ENCODE measurements around the gene IRX6.

Gene IRX6

DNA sequence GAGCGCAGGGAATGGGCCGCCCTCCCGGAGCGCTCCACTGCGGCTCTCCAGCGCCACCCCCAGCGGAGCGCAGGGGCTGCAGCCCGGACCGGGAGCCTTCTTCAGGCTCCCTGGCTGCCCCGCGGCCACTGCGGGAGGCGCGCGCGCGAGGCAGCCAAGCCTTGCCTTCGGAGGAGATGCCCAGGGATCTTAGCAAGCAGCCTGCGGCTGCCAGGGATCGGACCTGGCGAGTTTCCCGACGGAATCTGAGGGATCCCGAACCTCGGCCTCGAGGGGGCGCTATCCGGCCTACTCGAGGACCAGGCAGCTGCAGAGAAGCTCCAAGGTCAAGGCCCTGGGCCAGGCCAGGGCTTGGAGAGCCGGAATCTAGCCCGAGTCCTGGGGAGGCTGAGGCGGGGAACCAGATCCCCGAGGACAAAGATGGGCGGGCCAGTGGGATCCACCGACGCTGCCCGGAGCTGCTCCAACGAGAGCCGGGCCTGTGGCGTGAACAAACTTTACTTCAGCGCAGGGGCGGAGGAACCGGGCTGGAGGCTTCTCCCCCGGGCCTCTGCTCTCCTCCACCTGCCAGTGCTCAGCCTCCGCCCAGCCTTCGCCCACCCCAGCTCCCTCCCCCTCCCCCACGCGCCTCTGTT is at the start of gene IRX6:
Gene IRX6, plus strand, starts transcription at position 567 of the 635 bp plus-strand sequence. CDS start 889 bp downstream, outside the sequence.
- DNase-seq (ENCODE audit: low read depth) = no peak

DNA sequence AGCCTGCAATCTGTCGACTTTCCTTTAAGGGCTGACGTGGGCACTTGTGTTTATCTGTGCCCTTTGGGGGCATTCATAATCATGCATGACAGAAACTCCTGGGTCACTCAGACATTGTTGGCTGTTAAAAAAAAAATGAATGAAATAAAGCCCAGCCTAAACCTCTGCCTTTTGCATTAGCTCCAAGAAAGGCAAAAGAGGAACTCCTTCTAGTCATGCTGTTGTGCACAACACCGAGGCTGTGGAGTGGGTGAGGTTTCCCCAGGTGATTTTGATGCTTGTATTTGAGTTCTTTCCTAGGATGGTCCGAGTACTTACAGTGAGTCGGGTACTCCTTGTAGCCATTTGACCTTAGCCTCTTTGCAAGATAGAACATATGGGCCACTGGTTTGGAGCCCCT is 49.6 kb upstream of the IRX6 start:
- DNase-seq (ENCODE audit: low read depth) = no peak

DNA sequence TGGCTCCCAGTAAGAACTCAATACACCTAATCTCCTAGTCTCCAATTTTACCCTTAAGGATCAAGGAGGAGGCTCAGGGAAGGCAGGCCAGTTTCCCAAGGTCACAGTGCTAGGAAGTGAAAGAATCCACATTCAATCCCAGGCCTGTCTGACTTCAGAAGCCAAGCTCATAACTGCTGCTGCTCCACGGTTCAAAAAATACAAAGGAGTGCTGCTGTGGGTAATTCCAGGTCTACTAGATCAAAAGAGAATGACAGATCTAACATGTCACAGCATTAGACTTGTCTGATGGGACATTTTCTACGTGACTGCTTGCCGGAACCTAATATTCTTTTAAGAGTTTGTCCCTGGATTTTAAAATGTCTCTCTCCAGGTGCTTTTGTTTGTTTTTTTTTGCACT is 48.8 kb upstream of the IRX6 start:
- DNase-seq (ENCODE audit: low read depth) = no peak

DNA sequence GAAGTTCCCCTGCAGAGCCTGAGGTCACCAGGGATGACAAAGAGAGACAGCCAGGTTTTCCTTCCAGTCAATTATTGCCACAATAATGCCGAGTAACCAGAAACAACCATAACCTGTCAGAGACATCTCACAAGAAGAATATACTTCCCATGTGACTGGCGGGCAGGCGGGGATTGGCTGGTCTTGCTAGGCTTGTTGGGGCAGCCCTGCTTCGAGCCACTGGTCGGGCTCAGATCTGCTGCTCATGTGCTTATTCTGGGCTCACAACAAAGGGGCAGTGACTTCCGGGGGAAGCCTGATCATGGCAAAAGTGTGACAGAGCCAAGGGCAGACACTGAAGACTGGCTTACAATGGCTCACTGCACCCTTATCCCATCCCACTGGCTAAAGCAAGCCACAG is 48.1 kb upstream of the IRX6 start:
- DNase-seq (ENCODE audit: low read depth) = no peak

DNA sequence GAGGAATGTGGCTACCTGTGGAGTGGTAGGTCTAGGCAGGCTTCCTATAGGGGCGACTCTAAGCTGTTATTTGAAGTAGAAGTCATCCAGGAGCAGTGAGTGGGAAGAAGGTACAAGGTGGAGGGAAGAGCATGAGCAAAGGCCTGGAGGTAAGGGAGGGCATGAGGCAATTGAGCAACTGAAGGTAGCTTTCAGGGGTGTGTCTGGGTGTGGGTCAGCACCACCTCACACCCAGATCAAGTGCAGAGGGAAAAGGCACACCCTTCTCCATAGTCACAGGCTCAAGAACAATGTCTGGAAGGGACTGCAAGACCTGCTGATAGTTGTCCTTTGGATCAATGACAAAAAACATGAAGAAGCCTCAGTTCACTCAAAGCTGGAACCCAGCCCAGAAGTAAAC is 46.5 kb upstream of the IRX6 start:
- DNase-seq (ENCODE audit: low read depth) = no peak

DNA sequence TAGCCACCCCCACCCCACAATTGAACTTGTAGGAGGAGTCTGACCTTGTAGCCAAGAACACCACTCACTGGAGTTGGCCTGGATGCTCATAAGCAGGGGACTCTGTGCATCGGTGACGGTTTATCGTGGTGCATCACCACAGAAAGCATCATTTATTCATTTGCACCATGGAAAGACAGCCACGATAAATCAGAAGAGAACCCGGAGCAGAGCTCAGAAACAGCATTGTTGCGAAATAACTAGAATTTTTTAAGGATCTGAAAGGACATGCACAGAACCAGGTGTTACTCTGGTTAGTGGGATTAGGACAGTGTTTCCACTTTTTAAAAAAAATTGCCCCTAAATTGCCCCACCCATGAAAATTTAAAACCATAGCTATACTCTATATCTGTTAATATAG is 44.4 kb upstream of the IRX6 start:
- DNase-seq (ENCODE audit: low read depth) = no peak

DNA sequence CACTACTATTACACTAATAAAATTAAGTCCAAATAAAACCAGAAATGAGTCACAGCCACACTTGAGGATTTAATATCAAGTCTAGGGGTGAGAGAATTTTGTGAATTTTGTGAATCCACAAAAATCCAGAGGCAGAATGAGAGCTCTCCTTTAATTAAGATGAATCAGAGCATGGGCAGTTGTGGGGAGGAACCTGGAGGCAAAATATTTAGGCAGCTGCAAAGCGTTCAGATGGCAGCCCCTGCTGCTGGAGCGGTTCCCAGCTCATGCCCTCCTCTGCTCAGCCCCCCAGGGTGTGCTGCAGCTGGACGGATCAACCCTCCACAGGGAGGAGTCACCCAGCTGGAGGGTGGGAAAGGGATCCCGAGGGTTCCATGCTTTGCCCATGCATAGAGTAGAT is 43.4 kb upstream of the IRX6 start:
- DNase-seq (ENCODE audit: low read depth) = no peak

DNA sequence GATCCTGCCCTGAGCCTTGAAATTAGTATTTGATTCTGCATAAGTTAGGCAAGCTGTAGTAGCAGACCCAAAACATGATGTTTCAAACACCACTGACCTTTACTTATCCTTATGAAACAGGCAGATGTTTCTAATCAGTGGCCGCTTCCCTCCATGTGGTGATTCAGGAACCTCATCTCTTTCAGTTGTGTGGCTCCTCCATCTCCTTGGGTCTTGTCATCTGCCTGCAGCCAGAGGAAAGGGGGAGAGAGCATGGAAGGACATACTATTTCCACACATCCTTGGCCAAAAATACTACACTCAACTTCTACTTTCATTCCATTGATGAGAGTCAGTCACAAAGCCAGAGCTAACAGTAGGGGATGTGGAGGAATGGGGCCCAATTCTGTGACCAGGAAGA is 41.6 kb upstream of the IRX6 start:
- DNase-seq (ENCODE audit: low read depth) = no peak

DNA sequence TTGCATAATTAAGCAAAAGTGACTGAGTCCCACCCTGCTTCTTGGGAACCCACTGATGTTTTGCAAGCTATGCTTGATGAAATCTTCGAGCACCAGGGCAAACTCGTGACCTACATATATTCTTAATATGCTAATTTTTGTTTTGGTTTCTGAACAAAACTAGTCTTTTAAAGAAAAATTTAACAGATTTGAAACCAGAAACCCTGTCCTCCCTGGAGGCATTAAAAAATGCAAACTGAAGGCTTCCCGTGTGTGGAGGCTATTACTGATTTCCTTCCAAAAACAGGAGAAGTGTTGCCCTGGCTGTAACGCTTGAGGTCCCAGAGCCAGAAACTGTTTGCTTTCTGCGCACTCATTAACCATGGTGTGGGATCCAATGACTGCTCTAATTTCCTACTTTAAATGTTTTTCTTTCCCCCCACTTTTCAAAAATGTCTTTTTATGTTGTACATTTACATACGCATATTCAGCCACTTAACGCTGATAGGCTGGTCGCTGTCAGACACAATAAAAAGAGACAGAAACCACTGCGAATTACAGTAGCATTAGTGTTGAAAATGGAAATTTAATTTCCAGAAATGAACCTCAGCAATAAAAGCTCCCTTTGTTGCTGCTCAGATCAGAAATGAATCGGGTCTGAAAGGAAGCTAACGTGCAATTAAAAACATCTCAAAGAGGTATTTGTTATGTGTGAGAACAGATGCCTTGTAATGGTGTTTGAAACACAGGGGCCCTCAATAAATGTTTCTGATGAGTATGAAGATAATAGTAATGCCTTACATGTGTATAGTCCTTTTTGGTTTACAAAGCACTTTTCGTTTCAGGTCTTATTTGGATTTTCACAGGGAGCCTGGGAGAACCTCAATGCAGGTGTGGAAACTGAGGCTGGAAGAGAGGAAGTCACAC is 39.9 kb upstream of the IRX6 start:
- no peak for DNase-seq (ENCODE audit: low read depth)

DNA sequence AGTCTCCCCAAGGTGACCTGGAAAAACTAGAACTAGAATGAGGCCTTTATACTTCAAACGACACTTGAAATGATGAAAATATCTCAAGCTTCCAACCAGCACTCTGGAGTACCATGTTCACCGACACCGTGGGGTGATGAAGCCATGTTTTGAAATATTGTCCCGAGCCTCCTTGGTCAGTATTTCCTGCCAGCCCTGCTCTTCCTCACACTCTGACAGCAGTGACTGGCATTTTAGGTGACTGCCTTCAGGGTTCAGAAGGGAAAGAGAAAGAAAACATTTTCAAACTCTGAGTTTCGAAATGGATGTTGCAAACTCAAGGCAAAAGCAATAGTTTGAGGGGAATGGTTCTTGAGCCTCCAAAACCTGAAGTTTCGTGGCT is 39.3 kb upstream of the IRX6 start:
- no peak for DNase-seq (ENCODE audit: low read depth)

DNA sequence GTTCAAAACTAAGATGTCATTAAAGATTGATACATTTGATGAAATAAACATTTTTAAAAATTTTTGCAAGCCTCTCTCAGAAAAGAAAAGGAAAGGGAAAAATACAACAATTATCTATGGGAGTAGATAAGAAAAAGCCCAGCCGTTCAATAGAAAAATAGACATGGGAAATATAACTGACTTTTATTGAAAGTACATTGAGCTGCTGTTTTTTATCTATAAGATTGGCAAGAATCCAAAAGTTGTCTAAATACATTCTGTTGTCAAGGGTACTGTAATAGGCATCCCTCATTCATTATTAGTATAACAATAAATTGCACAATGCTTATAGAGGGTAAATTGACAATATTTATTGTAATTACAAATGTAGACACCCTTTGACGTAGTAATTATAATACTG is 38.4 kb upstream of the IRX6 start:
- no peak for DNase-seq (ENCODE audit: low read depth)

DNA sequence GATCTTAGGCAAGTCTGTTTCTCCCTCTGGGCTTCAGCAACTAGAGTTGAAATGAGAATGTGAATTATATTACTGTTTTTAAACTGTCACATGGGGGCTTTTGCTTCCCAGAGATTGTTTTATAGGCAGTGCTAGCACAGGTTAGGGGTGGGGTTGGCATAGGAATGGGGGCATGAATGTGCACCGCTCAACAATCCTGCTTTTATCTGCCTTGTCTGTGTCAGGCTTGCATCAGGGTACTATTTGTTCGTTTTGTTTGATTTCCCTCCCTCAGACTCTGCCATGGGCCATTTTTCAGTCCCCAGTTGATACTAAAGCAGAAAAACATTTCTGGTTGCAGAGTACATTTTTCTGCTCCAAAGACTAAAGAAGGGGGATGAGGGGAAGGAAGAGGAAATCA is 34.6 kb upstream of the IRX6 start:
- DNase-seq (ENCODE audit: low read depth) = no peak

DNA sequence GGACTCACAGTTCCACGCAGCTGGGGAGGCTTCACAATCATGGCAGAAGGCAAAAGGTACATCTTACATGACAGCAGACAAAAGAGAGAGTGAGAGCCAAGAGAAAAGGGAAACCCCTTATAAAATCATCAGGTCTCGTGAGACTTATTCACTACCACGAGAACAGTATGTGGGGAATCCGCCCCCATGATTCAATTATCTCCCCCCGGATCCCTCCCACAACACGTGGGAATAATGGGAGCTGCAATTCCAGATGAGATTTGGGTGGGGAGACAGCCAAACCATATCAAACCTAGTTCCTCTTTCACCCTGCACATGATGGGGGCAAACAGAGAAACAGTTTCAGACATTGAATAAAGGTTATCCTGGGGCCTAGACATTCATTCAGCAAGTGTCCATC is 32.2 kb upstream of the IRX6 start:
- no peak for DNase-seq (ENCODE audit: low read depth)

DNA sequence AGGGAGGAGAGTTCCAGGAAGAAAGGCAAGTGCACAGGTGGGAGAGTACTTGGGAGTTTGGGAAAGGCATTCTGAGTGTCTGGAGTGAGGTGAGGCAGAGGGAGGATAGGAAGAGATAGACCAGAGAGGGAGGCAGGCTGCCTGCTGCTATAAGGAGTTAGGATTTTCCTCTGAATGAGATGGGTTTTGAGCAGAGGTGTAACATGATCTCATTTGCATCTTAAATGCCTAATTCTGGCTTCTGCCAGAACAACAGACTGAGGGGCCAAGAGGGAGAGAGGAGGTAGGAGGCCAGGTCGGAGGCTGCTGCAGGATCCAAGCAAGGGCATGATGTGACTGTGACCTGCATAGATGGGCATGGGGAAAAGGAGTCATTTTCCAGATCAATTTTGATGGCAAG is 31.5 kb upstream of the IRX6 start:
- DNase-seq (ENCODE audit: low read depth) = no peak

DNA sequence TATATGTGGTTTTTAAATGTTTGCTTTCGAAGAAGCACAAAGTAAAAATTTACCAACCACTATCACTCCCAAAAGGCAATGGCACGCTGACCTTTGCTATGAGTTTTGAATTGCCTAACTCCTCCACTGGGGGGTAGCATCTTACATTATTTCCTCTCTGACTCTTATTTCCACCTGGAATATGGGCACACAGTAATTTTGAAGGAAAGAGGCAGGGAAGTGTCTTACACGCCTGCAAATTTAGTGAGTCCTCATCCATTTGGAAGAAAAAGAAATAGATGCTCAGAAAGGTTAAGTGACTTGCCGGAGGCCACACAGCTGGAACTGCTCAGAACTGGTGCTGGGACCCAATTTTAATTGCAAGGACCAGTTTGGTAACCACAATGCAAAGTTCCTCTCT is 29.9 kb upstream of the IRX6 start:
- DNase-seq (ENCODE audit: low read depth) = no peak

DNA sequence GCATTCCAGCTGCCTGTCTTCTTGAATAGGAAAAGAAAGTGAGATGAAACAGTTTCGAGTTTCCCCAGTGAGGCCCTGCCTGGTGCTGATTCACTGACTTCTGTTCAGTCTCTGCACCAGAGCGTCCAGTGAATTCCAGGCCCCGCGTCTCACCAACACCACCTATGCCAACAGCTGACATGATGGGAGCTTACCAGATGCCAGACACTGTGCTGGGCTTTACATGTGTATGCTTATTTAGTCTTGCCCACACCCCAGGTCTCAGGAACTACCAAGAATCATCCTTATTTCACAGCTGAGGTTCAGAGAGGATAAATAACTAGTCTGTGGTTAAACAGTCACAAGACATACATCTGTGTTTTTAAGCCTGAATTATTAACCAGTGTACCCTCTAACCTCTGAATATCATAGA is 29.1 kb upstream of the IRX6 start:
- DNase-seq (ENCODE audit: low read depth) = no peak

DNA sequence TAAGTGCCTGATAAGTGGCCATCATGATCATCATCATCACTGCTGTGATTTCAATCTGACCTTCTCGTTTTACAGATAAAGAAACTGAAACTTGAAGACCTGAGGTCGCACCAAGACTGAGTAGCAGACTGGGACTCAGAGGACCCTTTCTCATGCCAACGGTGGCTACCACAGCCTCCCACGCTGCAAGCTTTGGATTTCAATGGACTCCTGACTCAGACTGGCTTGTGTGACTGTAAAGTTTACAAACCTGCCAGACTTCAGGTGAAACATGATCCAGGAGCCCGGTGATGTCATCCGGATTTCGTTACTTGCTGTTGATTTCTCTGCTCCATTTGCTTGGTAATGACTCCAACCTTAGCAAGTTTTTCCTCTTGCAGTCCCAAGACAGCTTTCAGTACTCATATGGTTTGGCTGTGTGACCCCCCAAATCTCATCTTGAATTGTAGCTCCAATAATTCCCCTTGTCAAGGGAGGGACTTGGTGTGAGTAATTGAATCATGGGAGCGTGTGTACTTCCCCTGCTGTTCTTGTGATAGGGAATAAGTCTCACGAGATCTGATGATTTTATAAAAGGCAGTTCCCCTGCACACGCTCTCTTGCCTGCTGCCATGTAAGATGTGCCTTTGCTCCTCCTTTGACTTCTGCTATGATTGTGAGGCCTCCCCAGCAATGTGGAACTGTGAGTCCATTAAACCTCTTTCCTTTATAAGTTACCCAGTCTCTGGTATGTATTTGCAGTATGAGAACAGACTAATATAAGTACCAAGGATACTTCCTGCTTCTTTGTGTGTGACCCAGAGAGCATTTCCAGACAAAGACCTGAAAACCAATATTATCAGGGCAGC is 26.7 kb upstream of the IRX6 start:
- no peak for DNase-seq (ENCODE audit: low read depth)

DNA sequence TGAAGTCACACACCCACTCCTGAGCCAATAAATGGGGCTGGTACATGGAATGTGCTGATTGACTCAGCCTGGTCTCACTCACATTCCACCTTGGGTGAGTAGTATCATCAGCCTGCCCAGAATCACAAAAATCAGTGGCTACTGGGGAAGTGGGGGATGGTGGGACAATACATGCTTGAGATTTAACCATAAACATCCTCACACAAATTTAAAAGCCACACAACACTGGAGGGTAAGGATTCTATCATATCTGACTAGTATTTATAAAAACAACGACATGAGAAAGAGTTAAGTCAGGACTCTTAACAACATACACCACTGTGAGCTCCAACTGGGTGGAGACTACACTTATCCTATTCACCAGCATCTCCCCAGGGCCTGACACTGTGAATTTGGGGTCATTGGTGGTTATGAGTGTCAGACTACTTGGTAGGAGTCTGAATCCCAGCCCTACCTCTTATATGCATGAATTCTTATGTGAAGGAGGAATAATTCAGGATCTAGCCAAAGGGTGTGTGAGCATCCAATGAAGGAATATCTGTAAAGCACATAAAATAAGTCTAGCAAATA is 26.0 kb upstream of the IRX6 start:
- no peak for DNase-seq (ENCODE audit: low read depth)

DNA sequence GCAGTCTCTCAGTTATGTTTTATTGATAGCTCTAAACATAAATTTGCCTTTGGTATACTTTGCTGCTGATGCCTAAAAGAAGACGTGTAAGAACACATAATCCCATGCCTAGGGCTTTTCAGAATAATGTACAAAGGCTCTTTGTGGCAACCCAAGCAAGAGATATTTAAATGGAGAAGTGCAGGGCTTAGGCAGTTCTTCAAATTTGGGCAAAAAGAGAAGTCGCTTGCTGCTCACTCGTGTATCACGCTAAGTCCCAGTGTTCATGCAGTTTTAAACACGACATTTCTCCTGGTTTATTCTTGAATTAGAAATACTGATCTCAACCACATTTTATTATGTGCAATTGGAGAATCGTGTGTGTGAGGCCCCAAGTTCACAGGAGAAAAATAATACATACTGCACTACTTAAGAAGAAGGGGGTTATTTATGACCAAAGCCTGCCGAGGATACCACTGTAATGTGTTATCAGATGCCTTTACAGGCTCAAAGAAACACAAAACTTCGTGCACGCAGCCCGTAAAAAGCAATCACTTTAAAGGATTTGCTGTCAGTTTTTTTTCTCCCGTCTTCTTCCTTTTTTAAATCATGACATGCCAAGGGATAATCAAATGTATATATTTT is 22.5 kb upstream of the IRX6 start:
- DNase-seq (ENCODE audit: low read depth) = no peak

DNA sequence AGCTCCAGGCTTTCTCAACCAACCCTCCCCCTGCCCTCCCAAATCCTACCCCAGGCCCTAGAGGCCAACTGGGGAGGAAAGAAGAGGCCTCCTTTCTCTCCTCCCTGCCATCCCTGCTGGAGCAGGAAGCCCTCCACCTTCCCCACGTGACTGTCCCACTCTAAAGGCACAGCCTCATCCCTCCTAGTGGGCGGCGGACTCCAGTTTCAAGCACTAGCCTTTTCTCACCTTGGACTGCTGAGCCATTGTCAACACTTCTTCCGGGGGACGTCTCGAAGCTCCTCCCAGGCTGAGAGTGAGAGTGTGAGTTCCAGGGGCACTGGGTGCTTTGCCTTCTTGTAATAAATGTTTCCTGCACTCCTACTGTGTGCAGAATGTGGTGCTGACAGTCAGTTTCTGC is 21.4 kb upstream of the IRX6 start:
- DNase-seq (ENCODE audit: low read depth) = no peak

DNA sequence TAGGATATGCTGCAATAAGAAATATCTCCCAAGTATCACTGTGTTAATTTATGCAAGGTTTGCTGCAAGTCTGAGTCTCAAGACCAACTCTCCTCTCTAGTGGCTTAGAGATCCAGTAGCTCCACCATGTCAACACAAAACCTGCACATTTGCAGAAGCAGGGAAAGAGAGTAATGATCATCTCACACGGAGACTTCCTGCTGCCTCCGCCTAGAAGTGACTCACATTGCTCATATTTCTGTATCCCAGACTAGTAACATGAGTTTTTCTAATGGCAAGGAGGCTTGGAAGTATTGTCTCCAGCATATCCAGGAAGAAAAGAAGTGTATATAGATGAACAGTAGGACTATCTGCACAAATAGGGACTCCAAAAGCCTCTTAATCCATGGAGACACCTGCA is 15.0 kb upstream of the IRX6 start:
- no peak for DNase-seq (ENCODE audit: low read depth)

DNA sequence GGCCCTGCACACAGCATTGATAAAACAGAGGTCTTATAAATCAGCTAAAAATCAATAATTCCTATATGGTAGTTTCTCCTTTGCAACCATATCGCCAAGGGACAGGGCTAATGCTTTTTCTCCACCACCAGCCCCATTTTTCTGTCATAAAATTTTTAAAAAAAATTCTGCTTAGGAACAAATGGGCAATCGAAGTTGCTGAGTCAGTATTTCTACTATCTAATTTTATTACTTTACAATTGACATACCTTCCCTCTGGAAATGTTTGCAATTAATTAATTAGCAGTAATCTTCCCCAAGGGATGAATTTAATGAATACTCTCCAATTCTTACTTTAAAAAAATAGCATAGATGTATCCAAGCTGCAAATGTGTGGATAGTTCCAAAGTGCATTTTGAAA is 1.7 kb upstream of the IRX6 start:
- DNase-seq (ENCODE audit: low read depth) = no peak
